ENCODE measurements around the gene CDS2. TPM values are rescaled to one million over a fixed set of nuclear protein-coding genes. Genes with fewer than 3 reads are reported as not detected.
"Not testable (repeated sequence)": the region's sequence is repeated elsewhere in the genome, so short reads cannot be mapped to it uniquely, and the experiment has no call there.

Gene CDS2
- total RNA-seq, 6 experiments from 2014 or later = 13.7 to 42.3 (median 31.6) TPM

DNA sequence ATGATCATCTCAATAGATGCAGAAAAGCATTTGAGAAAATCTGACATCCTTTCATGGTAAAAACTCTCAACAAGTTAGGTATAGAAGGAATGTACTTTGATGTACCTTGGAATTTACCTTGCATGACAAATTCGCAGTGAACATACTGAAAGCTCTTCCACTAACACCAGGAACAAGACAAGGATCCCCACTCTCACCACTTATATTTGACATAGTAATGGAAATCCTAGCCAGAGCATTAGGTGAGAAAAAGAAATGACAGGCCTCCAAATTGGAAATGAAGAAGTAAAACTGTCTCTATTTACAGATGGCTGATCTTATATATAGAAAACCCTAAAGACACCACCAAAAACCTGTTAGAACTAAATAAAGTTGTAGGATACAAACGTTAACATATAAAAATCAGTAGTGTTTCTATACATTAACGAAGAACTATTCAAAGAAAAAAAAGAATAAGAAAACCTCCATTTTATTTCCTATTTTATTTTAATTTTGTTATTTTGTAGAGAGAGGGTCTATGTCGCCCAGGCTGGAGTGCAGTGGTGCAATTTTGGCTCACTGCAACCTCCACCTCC, 34.0 kb upstream of the CDS2 start:
- DNase-seq = no peak
- no peak overlapping the region for H3K4me3 ChIP-seq
- no peaks in the 10 kb centered on the region for H3K4me1 ChIP-seq
- no peaks in the 10 kb centered on the region for H3K9me3 ChIP-seq
- no peak for ATAC-seq
- WGBS (ENCODE audit: insufficient coverage, low coverage, low lambda C conversion rate, missing lambda C conversion rate) = 75% methylated on average over 4 of the region's 4 CpGs
- H3K27ac ChIP-seq = no peak overlapping the region
- TF ChIP-seq, protein P1, sequence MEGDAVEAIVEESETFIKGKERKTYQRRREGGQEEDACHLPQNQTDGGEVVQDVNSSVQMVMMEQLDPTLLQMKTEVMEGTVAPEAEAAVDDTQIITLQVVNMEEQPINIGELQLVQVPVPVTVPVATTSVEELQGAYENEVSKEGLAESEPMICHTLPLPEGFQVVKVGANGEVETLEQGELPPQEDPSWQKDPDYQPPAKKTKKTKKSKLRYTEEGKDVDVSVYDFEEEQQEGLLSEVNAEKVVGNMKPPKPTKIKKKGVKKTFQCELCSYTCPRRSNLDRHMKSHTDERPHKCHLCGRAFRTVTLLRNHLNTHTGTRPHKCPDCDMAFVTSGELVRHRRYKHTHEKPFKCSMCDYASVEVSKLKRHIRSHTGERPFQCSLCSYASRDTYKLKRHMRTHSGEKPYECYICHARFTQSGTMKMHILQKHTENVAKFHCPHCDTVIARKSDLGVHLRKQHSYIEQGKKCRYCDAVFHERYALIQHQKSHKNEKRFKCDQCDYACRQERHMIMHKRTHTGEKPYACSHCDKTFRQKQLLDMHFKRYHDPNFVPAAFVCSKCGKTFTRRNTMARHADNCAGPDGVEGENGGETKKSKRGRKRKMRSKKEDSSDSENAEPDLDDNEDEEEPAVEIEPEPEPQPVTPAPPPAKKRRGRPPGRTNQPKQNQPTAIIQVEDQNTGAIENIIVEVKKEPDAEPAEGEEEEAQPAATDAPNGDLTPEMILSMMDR (IDR thresholded peaks at IDR 0.05) = no peak
- no peak for TF ChIP-seq POLR2A (IDR thresholded peaks at IDR 0.05)
- intact Hi-C loops (cut with DNase I) = no loop called here
- H3K36me3 ChIP-seq = no peaks in the 10 kb centered on the region
- no peaks in the 10 kb centered on the region for H3K27me3 ChIP-seq

DNA sequence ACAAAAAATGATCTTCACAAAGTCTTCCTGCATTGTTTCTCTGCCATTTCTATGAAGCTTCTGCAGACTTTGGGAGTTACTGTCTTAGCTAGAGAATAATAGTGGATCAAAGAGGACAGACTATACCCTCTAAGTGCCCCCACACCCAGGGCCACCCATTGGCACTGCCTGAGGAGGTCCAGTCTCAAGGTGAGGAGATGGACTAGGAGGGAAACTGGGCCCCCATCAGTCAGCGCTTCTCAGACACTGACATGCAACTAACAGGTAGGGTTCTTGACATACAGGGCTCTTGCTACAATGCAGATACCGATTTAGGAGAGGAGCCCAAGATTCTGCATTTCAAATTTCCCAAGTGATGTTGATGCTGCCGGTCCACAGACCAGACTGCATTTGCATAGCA, 31.4 kb upstream of the CDS2 start:
- no peaks in the 10 kb centered on the region for H3K4me1 ChIP-seq
- H3K4me3 ChIP-seq = no peak overlapping the region
- no peak overlapping the region for H3K27ac ChIP-seq
- no CpG with 5 or more reads among the region's 3 CpGs for WGBS (ENCODE audit: insufficient coverage, low coverage, low lambda C conversion rate, missing lambda C conversion rate)
- intact Hi-C loops (cut with DNase I) = no loop called here
- no peaks in the 10 kb centered on the region for H3K9me3 ChIP-seq
- peaks cover 0 to 16% (median 2%) of the 10 kb centered on the region in 4 donors for H3K36me3 ChIP-seq
- H3K27me3 ChIP-seq = no peaks in the 10 kb centered on the region
- TF ChIP-seq POLR2A (IDR thresholded peaks at IDR 0.05) = no peak
- TF ChIP-seq, protein P1 (IDR thresholded peaks at IDR 0.05) = no peak
- DNase-seq = no peak
- no peak for ATAC-seq

DNA sequence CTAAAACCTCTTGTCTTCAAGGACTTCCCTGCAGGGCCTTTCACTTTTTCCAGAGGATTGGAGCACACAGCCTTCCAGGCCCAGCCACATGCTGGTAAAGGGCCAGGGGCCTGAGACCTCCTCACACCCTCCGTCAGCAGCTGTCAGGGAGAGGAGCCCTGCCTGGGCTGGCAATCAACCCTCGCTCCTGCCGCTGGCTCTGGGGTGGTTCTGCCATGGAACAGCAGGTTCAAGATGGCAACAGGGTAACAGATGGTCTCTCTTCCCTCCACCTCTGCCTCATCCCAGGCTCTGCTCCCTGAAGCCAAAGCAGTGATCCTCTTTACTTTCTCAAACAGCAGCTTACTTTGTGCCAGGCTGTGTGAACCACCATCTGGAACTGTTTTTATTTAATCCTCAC, 30.9 kb upstream of the CDS2 start:
- no peak overlapping the region for H3K27ac ChIP-seq
- H3K4me1 ChIP-seq = no peaks in the 10 kb centered on the region
- no CpG with 5 or more reads among the region's 3 CpGs for WGBS (ENCODE audit: insufficient coverage, low coverage, low lambda C conversion rate, missing lambda C conversion rate)
- no peak for TF ChIP-seq POLR2A (IDR thresholded peaks at IDR 0.05)
- TF ChIP-seq, protein P1 (IDR thresholded peaks at IDR 0.05) = no peak
- H3K9me3 ChIP-seq = no peaks in the 10 kb centered on the region
- ATAC-seq (no peak), DNase-seq (no peak)
- no peaks in the 10 kb centered on the region for H3K27me3 ChIP-seq
- H3K4me3 ChIP-seq = no peak overlapping the region
- peaks cover 0 to 17% (median 3%) of the 10 kb centered on the region in 4 donors for H3K36me3 ChIP-seq
- intact Hi-C loops (cut with DNase I) = no loop called here

DNA sequence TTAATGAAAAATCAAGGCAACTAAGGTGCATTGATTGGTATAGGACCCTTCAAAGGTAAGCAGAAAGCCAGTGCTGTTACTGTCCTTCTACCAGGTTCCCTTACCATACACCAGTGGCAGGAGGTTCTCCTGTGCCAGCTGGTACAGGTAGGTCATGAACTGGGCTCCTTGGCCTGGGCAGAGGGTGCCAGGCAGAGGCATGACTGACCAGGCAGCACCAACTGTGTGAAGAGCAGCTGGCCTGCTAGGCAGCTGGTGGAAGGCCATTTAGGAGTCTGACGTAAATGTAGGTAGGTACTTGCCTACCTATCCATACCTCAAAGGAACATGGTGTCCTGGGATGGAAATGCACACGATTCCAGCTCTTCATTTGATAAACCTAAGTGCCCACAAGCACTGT, 30.3 kb upstream of the CDS2 start:
- intact Hi-C loops (cut with DNase I) = no loop called here
- TF ChIP-seq POLR2A (IDR thresholded peaks at IDR 0.05) = no peak
- TF ChIP-seq, protein P1 (IDR thresholded peaks at IDR 0.05) = no peak
- 73% methylated on average over 2 of the region's 2 CpGs for WGBS (ENCODE audit: insufficient coverage, low coverage, low lambda C conversion rate, missing lambda C conversion rate)
- no peak overlapping the region for H3K27ac ChIP-seq
- no peaks in the 10 kb centered on the region for H3K27me3 ChIP-seq
- peaks cover 0 to 17% (median 3%) of the 10 kb centered on the region in 4 donors for H3K36me3 ChIP-seq
- DNase-seq (no peak), ATAC-seq (peak in 2 of 4 donors; percentile 12 to 30)
- no peak overlapping the region for H3K4me3 ChIP-seq
- H3K9me3 ChIP-seq = no peaks in the 10 kb centered on the region
- H3K4me1 ChIP-seq = no peaks in the 10 kb centered on the region

DNA sequence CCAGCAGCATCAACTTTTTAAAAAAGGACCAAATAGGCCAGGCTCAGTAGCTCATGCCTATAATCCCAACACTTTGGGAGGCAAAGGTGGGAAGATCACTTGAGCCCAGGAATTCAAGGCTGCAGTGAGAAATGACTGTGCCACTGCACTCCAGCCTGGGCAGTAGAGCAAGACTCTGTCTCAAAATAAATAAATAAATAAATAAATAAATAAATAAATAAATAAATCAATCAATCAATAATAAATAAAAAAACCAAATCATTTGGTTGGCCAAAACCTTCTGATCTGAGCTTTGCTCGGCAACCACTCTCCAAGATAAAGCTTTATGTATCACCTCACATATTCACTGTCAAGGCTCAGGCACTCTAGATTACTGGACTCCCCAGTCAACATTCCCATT, 27.8 kb upstream of the CDS2 start:
- DNase-seq; ATAC-seq; H3K27me3 ChIP-seq; H3K27ac ChIP-seq; intact Hi-C loops (cut with DNase I); H3K4me3 ChIP-seq; H3K4me1 ChIP-seq; H3K9me3 ChIP-seq: not testable (repeated sequence)
- H3K36me3 ChIP-seq = peaks cover 0 to 29% (median 5%) of the 10 kb centered on the region in 4 donors
- 44% methylated on average over 1 of the region's 1 CpG for WGBS (ENCODE audit: insufficient coverage, low coverage, low lambda C conversion rate, missing lambda C conversion rate)

DNA sequence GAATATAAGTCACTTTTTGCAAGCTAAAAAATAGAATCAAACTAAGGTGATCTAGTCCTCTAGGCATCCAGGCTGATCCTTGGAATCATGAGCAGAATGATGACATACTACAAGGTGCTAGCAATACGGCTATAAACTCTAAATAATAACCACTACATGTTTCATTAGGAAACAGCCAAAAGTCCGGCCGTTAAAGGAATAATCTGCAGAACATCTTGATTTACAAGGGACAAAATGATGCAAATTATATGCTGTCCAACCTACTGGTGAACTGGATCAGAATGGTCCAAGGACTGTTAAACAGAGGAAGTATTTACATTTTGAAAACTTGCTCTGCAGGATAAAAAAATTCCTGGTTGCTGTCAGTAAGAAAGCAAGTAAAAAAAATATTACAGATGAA, 26.9 kb upstream of the CDS2 start:
- intact Hi-C loops (cut with DNase I) = loop anchor here in 1 of 2 donors (5.0 to 10.0 kb wide), 2 partner anchors 315 to 343 kb away; no protein-coding TSS in a partner anchor
- not testable (repeated sequence) for ATAC-seq
- WGBS (ENCODE audit: insufficient coverage, low coverage, low lambda C conversion rate, missing lambda C conversion rate) = 78% methylated on average over 3 of the region's 3 CpGs

More for the DNA sequence above, 26.9 kb upstream of the CDS2 start:
- not testable (repeated sequence) for DNase-seq, H3K27ac ChIP-seq, H3K9me3 ChIP-seq, H3K4me1 ChIP-seq, H3K27me3 ChIP-seq, H3K4me3 ChIP-seq
- H3K36me3 ChIP-seq = peaks cover 0 to 38% (median 9%) of the 10 kb centered on the region in 4 donors
